Measurements from ENCODE around the gene IVD. TPM values are rescaled to one million over a fixed set of nuclear protein-coding genes. Genes with fewer than 3 reads are reported as not detected.
"Not testable (repeated sequence)": the region's sequence is repeated elsewhere in the genome, so short reads cannot be mapped to it uniquely, and the experiment has no call there.

IVD gene
- total RNA-seq, 1 donor, result 12.7 TPM

DNA sequence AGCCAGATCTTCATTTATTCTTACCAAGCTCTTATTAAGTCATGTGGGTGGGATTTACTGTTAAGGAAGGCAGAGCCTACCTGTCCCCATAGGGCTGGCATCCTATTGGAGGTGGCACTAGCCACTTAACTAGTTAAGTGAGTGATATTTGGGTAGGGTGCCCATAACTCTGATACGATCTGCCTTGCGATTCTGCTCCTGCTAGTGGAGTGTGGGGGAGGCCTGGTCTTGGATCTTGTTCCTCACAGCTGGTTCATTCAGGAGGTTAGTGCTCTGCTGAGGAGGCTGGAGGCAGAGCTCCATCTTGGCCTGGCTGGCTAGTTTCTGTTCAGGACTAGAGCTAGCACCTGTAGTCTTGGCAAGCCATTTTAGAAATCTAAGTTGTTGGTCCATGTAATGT, 44.5 kb downstream of the IVD start:
- Histone ChIP-seq H3K4me1 (ENCODE audit: insufficient read depth, low read length) (peaks cover 46% of the 10 kb centered on the region), H3K27me3 (ENCODE audit: insufficient read depth, low read length) (no peaks in the 10 kb centered on the region), H3K9me3 (ENCODE audit: low read depth, low read length) (no peaks in the 10 kb centered on the region), H3K4me3 (ENCODE audit: low read length) (no peak overlapping the region)

DNA sequence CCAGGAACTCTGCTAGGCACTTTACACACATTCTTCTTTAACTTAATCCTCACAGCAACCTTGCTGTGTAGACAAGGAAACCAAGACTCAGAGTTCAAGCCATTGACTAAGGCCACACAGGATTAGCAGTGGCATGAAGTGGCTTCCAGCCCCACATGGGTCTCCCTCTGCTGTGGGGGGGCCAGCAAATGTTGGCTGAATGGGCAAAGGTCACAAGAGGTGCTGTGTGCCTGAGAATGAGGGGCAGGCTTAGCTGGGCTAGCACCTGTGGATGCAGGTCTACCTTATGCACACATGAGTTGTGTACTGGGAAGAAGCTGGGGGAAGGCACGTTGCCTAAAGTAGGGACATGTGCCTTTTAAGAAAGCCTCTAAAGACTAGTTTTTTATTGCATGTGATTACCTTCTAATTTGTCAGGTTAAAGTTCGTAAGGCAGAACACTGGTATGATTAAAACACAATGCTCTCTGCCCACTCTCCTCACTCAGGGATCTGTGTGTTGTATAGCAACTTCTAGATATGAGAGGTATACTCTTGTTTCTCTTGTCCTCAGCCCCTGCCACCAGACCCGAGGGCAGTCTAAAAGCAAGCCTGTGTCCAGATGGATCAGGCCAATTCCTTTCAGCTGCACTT, 46.0 kb downstream of the IVD start:
- no peaks in the 10 kb centered on the region for H3K9me3 ChIP-seq (ENCODE audit: low read depth, low read length)
- no peak overlapping the region for H3K4me3 ChIP-seq (ENCODE audit: low read length)
- peaks cover 59% of the 10 kb centered on the region for H3K4me1 ChIP-seq (ENCODE audit: insufficient read depth, low read length)
- H3K27me3 ChIP-seq (ENCODE audit: insufficient read depth, low read length), result no peaks in the 10 kb centered on the region

DNA sequence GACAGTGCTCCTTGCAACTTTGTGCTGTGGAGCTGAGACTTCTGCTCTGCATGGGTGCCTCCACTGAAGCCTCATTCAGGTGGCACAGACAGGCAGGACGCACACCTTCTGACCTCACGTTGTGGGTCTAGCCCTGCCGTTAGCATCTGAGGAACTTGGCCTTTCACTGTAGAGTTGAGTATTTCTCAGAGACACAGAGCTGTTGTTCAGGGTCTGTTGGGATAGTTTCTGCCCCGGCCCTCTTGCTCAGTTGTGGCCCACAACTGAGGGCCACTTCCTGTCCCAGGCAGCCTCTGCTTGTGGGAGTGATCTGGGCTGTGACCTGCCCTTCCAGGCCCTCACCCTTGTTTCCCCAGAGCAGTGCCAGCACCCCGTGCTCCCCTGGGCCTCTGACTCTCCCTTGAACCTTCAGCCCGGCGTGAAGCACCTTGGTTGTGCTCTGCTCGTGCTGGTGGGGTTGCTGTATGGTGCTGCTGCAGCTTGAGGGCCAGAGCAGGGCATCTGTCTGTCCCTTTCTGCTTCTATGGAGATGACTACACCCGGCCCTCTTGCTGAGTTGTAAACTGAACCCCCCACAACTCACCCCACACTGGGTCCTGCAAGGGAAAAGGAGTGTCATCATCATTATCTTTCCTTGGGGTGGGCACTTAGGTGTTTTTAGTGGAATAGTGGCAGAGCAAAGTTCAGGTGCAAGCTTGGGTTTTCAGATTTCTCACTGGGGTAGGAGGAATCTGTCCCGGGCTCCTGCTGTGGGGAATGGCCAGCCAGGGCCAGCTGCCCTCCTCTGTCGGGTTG, 46.9 kb downstream of the IVD start:
- Histone ChIP-seq H3K9me3 (ENCODE audit: low read depth, low read length) (no peaks in the 10 kb centered on the region), H3K27me3 (ENCODE audit: insufficient read depth, low read length) (no peaks in the 10 kb centered on the region), H3K4me1 (ENCODE audit: insufficient read depth, low read length) (peaks cover 59% of the 10 kb centered on the region), H3K4me3 (ENCODE audit: low read length) (no peak overlapping the region)

DNA sequence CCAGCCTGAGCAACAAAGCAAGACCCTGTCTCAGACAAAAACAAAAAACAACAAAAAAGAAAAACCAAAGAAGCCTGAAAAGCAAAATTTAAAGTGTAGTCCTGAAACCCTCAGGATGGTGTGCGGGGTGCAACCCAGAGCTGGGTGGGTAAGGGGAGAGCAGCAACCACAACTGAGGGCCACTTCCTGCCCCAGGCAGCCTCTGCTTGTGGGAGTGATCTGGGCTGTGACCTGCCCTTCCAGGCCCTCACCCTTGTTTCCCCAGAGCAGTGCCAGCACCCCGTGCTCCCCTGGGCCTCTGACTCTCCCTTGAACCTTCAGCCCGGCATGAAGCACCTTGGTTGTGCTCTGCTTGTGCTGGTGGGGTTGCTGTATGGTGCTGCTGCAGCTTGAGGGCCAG, 48.3 kb downstream of the IVD start:
- not testable (repeated sequence) for H3K27me3 ChIP-seq (ENCODE audit: insufficient read depth, low read length); H3K4me3 ChIP-seq (ENCODE audit: low read length); H3K9me3 ChIP-seq (ENCODE audit: low read depth, low read length)
- H3K4me1 ChIP-seq (ENCODE audit: insufficient read depth, low read length), result peaks cover 59% of the 10 kb centered on the region

DNA sequence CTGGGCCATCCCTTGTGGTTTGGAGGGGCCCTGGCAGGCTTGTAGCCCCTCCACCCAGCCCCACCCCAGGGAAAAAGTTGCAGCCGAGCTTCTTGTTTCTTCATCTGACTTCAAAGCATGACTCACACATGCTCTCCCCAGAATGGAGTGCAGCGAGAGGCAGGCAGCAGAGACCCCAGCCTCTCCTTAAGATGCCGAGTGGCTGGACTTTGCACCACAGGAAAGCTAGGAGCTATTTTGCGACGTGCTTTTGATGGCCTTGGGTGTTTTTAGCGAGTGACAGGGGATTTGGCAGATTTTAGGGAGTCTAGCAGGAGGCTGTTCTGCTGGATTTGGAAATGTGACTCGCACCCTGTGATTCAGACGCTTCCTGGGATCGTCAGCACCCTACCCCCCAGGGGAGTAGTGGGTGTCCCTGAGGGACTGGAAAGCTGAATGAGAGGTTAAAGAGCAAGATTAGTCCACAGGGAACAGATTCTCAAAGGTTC, 49.4 kb downstream of the IVD start:
- no peak overlapping the region for H3K4me3 ChIP-seq (ENCODE audit: low read length)
- no peaks in the 10 kb centered on the region for H3K27me3 ChIP-seq (ENCODE audit: insufficient read depth, low read length)
- H3K4me1 ChIP-seq (ENCODE audit: insufficient read depth, low read length), result peaks cover 59% of the 10 kb centered on the region
- no peaks in the 10 kb centered on the region for H3K9me3 ChIP-seq (ENCODE audit: low read depth, low read length)

DNA sequence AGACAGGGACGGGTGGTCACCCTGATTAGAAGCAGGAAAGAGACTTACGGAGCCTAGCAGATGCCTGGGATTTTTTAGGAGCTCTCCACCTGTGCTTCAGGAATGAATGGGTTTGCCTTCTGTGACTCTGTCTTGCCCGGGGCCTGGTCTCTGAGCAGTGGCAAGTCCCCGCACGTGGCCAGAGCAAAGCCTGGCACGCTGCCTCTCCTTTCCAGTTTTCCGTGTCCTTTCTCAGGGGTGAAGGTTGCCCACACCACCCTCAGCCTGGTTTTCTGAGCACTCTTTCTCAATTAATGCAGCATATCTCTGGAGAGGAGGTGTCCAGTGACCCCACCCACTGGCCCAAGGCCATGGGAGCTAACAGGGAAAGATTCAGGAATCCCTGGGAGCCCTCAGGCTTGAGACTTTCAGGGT, 50.7 kb downstream of the IVD start:
- no peak overlapping the region for H3K4me3 ChIP-seq (ENCODE audit: low read length)
- H3K9me3 ChIP-seq (ENCODE audit: low read depth, low read length), result no peaks in the 10 kb centered on the region
- H3K4me1 ChIP-seq (ENCODE audit: insufficient read depth, low read length), result peaks cover 51% of the 10 kb centered on the region
- H3K27me3 ChIP-seq (ENCODE audit: insufficient read depth, low read length), result no peaks in the 10 kb centered on the region

DNA sequence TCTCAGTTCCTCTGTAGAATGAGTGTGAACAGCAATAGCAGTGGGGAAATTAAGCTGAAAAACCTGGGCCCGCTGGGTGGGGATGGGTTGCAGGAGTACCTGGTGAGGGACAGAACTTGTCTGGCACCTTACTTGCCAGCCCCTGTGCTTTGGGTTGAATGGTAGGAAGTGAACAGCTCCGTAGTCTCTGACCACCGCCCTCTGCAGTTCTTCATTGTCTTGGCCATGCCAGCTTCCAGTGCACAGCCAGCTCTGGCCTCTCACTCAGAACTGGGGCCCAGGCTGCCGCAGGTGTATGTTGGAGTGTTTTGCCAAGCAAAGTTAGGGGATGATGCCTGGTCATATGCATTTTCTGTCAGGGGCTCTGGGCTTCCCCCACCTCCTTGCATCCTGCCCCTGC, 51.1 kb downstream of the IVD start:
- Histone ChIP-seq H3K27me3 (ENCODE audit: insufficient read depth, low read length) (no peaks in the 10 kb centered on the region), H3K9me3 (ENCODE audit: low read depth, low read length) (no peaks in the 10 kb centered on the region), H3K4me1 (ENCODE audit: insufficient read depth, low read length) (peaks cover 46% of the 10 kb centered on the region), H3K4me3 (ENCODE audit: low read length) (no peak overlapping the region)

DNA sequence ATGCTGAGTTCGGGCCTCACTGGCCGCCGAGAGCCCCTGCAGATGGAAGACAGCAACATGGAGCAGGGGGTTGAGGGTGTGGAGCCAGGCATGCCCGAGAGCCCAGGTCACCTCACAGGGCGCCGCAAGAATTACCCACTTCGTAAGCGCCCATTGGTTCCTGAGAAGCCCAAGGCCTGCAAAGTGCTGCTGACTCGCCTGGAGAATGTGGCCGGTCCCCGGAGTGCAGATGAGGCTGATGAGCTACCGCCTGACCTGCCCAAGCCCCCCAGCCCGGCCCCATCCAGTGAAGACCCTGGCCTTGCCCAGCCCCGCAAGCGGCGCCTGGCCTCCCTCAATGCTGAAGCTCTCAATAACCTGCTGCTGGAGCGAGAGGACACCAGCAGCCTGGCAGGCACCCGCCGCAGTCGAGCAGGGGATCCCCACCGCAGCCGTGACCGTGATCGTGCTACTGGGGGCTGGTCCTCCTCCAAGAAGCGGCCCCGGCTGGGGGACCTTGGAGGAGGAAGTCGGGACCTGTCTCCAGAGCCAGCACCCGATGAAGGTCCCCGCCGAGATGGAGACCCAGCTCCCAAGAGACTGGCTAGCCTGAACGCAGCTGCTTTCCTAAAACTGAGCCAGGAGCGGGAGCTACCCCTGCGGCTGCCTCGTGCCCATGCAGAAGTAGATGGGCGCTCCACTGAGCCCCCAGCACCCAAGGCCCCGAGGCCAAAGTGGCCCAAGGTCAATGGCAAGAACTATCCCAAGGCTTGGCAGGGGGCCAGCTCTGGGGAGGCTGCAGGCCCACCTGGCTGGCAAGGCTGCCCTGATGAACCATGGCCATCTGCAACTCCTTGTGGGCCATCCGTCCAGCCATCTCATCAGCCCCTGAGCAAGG, 53.1 kb downstream of the IVD start:
- Histone ChIP-seq H3K4me3 (ENCODE audit: low read length) (no peak overlapping the region), H3K27me3 (ENCODE audit: insufficient read depth, low read length) (no peaks in the 10 kb centered on the region), H3K9me3 (ENCODE audit: low read depth, low read length) (no peaks in the 10 kb centered on the region), H3K4me1 (ENCODE audit: insufficient read depth, low read length) (peaks cover 26% of the 10 kb centered on the region)

DNA sequence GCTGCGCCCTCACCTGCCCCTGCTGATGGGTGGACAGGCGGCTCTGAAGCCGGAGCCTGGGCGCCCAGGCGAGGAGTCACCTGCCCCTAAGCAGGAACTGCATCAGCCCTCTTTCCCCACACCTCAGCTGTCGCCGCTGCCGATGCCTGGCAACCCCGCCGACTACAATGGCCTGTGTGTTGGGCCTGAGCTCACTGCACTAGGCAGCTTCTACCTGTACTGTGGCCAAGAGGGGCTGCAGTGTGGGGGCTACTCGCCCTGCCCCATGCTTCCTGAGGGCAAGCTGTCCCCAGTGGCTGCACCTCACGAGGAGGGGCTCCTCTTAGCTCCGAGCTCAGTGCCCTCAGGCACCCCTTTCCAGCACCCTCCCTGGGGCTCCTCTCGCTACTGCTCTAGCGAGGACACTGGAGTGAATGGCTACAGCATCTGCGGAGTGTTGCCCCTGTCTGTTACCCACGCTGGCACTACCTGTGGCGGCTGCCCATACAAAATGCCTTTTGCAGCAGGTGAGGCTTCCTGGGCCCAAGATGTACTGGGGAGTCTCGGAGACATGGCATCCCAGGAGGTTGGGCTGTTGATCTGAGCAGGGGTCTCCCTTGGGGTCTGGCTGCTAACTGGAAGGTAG, 53.9 kb downstream of the IVD start:
- H3K4me3 ChIP-seq (ENCODE audit: low read length), result no peak overlapping the region
- no peaks in the 10 kb centered on the region for H3K27me3 ChIP-seq (ENCODE audit: insufficient read depth, low read length)
- H3K9me3 ChIP-seq (ENCODE audit: low read depth, low read length), result no peaks in the 10 kb centered on the region

DNA sequence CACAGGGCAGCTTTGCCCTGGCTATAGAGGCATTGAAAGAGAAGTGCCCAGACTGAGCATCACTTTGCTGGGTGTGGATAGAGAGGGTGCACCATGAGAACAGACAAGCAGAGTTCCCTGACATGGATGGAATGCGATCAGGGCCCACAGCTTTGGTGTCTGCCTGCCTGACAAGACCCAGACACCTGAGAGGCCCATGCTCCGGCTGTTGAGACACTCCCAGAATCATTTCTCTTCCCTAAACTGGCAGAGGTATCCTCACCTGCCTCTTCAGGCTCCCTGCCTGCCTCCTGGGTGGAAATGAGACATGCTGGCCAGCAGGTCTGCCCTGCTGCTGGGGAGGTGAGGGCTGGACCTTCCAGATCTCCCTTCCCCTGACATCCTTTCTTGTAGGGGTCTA, 54.8 kb downstream of the IVD start:
- H3K4me1 ChIP-seq (ENCODE audit: insufficient read depth, low read length), result peaks cover 10% of the 10 kb centered on the region
- H3K4me3 ChIP-seq (ENCODE audit: low read length), result no peak overlapping the region
- H3K27me3 ChIP-seq (ENCODE audit: insufficient read depth, low read length), result no peaks in the 10 kb centered on the region
- no peaks in the 10 kb centered on the region for H3K9me3 ChIP-seq (ENCODE audit: low read depth, low read length)

More for the DNA sequence above, 53.9 kb downstream of the IVD start:
- peaks cover 19% of the 10 kb centered on the region for H3K4me1 ChIP-seq (ENCODE audit: insufficient read depth, low read length)

DNA sequence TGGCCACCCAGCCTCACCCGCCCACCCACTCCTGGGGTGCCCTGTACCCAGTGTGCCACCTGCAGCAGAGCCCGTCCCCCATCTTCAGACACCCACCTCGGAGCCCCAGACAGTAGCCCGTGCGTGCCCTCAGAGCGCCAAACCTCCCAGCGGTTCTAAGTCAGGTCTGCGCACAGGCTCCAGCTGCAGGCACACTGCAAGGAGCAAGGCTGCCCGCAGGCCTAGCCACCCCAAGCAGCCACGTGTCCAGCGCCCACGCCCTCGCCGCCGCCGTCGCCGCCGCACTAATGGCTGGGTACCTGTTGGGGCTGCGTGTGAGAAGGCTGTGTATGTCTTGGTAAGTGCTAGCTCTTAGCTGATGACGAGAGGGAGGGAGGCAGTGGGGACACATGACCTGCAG, 56.4 kb downstream of the IVD start:
- Histone ChIP-seq H3K4me3 (ENCODE audit: low read length) (no peak overlapping the region), H3K9me3 (ENCODE audit: low read depth, low read length) (no peaks in the 10 kb centered on the region), H3K4me1 (ENCODE audit: insufficient read depth, low read length) (no peaks in the 10 kb centered on the region), H3K27me3 (ENCODE audit: insufficient read depth, low read length) (no peaks in the 10 kb centered on the region)

DNA sequence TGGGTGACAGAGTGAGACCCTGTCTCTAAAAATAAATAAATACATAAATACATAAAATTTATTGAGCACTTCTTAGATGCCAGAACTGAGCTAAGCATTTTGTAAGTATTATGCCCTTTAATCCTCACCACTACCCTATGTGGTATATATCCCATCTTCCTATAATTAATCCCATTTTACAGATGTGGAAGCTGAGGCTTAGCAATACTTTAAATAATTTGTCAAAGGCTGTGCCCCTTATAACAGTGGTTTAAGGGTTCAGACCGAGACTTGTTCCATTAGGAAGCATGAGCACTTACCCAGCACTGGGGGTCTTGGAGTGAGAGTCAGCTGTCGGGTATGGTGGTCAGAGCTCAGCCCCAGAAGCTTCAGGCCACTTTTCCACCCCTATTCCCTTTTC, 57.7 kb downstream of the IVD start:
- no peaks in the 10 kb centered on the region for H3K27me3 ChIP-seq (ENCODE audit: insufficient read depth, low read length)
- H3K9me3 ChIP-seq (ENCODE audit: low read depth, low read length), result no peaks in the 10 kb centered on the region
- no peaks in the 10 kb centered on the region for H3K4me1 ChIP-seq (ENCODE audit: insufficient read depth, low read length)
- H3K4me3 ChIP-seq (ENCODE audit: low read length), result no peak overlapping the region

DNA sequence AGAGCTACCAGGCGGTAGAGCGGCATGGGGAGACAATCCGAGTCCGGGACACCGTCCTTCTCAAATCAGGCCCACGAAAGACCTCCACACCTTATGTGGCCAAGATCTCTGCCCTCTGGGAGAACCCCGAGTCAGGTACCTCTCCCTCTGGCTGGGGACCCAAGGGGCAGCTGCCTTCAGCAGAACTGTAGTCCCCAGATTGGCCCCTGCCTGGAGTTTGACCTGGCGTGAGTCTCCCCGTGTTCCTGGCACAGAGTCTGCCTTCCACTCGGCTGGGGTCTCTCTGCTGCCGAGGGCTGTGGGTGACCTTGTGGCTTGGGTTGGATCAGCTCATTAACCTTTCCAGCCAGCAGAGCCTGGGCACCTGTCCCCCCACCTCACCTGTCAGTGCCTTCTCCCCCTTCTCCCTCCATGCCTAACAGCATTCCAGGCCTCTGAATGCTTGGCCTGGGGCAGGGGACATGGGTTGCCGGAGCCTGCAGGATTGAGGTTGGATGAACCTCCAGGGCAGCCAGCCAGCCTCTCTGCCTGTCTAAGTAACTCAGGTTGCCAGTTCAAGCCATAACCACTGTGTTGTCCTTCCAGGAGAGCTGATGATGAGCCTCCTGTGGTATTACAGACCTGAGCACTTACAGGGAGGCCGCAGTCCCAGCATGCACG, 58.4 kb downstream of the IVD start:
- Histone ChIP-seq H3K4me1 (ENCODE audit: insufficient read depth, low read length) (no peaks in the 10 kb centered on the region), H3K9me3 (ENCODE audit: low read depth, low read length) (no peaks in the 10 kb centered on the region), H3K4me3 (ENCODE audit: low read length) (no peak overlapping the region), H3K27me3 (ENCODE audit: insufficient read depth, low read length) (no peaks in the 10 kb centered on the region)

DNA sequence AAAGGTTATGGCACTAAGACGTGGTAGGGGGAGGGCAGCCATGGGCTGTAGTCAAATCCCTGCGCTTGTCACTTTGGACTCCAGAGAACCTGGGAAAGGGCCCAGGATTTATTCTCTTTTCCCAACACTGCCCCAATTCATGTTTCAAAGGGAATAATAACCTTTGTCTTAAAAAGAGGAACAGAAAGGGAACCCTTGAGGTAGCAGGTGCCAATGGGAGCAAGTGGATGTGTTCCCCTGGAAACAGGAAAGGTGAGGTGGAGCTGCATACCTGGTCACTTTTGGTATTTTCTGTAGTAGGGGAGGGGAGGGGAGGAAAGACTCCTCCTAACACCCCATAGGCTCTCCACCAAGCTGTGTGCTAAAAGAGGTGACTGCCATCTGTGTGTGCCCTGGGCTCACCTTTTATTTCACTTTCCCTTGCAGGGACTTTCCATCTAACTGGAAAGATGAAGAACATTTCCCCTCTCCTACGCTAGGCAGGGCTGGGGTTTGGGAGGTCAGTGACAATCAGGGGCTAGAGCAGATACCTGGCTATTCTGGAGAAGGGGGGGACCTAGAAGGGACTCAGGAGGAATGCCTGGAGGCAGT, 59.1 kb downstream of the IVD start:
- no peaks in the 10 kb centered on the region for H3K9me3 ChIP-seq (ENCODE audit: low read depth, low read length)

More for the DNA sequence above, 59.1 kb downstream of the IVD start:
- Histone ChIP-seq H3K27me3 (ENCODE audit: insufficient read depth, low read length) (no peaks in the 10 kb centered on the region), H3K4me1 (ENCODE audit: insufficient read depth, low read length) (no peaks in the 10 kb centered on the region), H3K4me3 (ENCODE audit: low read length) (no peak overlapping the region)

Data from mononuclear cell (primary cell).